ENCODE measurements around the gene TAL1.

- TF ChIP-seq CTCF (IDR thresholded peaks at IDR 0.05) (no peak), POLR2A (IDR thresholded peaks at IDR 0.05) (no peak)
Measured at GRCh38 chr1:47232187-47232874, at the start of gene TAL1.
